ENCODE measurements around the gene SLC38A3.
"Not testable (repeated sequence)": the region's sequence is repeated elsewhere in the genome, so short reads cannot be mapped to it uniquely, and the experiment has no call there.

The SLC38A3 gene

DNA sequence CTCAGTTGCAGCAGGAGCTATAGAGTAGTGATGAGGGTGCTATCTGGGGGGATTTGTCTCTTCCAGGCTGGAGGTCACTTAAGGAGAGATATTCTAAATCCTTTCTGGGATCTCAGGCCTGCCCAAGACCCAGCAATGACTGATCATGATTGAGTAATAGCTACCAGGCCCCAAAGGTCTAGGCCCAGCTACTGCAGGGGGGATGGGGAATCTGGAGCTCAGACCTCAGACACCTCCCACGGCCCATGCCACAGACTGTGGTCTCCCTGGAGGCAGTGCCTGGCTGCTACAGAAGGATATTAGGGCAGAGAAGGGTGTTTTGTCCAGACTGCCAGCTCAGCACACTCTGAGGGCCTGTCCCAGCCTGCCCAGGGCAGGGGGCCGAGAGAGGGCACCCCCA is 6.9 kb downstream of the SLC38A3 start:
- no peak for DNase-seq

GRCh38 chr3:50212502-50212901 is 7.4 kb downstream of the SLC38A3 start:
- peak; percentile 27 for DNase-seq

DNA sequence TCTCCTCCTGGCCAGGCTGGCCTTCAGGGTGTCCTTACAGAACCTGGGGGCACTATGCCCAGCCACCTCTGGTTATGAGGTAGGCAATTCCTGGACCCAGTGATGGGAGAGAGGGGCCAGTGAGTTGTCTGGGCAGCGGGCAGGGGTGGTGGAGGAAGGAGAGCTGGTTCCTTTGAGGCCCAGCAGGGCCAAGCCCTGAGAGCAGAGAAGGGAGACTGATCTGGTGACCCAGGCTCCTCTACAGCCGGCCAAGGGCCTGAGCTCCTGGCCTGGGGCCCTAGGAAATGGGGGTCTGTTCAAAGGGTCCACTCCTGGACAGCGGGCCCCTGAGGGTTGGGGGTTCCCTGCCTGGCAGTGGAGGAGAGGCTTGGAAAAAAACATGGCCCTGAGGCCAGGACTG is 7.9 kb downstream of the SLC38A3 start:
- no peak for DNase-seq

- no peak for DNase-seq
Measured at GRCh38 chr3:50213373-50213772, 8.3 kb downstream of the SLC38A3 start.

DNA sequence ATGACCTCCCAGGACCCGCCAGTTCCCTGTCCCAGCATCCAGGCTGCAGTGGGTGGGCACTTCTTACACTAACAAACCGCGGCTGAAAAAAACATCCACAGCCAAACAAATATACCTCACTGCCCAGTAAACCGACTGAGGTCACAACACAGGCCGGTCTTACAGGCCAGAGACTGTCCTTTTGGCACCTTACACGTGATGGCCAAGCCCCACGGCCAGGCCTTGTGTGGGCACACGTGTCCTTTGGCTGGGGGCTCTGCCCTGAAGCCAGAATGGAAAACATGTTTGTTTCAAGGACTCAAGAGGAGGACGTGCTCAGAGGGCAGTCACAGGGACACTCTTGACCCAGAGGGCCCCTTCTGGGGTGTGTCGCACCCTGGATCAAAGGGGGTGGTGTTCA is 9.8 kb downstream of the SLC38A3 start:
- no peak for DNase-seq

DNA sequence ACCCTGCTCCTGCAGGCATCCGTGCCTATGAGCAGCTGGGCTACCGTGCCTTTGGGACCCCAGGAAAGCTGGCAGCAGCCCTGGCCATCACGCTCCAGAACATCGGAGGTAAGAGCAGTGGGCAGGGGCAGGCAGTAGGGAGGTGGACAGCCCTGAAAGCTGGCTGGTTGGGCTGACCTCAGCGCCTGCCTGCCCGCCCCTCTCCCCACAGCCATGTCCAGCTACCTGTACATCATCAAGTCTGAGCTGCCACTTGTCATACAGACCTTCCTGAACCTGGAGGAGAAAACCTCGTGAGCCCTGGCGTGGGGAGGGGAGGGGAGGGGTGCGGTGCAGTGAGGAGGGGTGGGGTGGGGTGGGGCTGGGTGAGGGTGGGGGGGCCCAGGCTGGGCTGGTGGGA is 10.5 kb downstream of the SLC38A3 start:
- DNase-seq, result no peak

GRCh38 chr3:50217681-50218080 is 12.6 kb downstream of the SLC38A3 start:
- no peak for DNase-seq

DNA sequence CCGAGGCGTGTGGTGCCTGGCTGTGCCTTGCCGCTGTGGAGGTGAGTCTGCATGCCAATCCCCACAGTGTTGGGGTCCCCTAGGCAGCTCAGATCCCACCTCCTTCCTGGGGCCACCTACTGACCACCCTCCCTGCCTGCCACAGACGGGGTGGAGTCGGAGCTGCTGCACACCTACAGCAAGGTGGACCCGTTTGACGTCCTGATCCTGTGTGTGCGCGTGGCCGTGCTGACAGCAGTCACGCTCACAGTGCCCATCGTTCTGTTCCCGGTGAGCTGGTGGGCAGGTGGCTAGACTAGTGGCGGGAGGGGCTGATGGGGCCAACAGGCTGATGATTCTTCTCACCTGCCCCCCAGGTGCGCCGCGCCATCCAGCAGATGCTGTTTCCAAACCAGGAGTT is 13.4 kb downstream of the SLC38A3 start:
- DNase-seq, result no peak

DNA sequence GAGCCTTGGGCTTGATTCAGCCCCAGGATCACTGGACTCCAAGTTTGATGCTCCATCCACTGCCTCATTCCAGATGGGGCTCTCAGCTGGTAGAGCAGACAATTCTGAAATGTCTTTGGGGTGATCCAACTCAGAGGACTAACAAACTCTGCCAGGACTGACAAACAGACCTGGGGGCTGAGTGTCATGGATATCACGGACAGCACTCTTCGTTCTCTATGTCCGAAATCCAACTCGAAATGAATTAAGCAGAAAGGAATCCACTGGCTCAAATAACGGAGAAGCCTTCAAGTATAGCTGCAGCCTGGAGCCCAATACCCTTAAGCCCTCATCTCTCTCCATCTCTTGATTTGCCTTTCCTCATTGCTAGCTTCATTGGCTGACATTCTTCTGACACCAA is 14.2 kb downstream of the SLC38A3 start:
- no peak for DNase-seq

DNA sequence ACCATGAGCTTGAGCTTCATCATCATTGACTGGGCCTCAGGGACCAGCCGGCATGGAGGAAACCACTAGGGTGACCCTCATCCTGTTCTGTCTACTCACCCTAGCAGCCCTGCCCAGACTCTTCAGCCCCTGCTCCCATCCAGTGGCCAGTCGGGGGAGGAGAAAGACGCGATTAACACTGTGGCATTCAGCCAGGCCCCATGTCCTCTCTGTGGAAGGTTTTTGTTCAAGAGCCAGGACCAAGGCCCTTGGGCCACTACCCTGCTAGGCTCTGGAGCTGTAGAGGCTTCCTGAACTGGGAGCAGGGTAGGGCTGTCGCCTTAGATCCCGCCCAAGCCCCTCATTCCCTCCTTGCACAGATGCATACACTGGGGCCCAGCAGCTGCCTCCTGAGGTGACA is 15.0 kb downstream of the SLC38A3 start:
- DNase-seq, result no peak

GRCh38 chr3:50221051-50221410 is 16.0 kb downstream of the SLC38A3 start:
- DNase-seq, result no peak

GRCh38 chr3:50221411-50222168 is 16.5 kb downstream of the SLC38A3 start:
- DNase-seq, result no peak

- DNase-seq, result no peak
Measured at GRCh38 chr3:50222169-50222528, 17.1 kb downstream of the SLC38A3 start.

DNA sequence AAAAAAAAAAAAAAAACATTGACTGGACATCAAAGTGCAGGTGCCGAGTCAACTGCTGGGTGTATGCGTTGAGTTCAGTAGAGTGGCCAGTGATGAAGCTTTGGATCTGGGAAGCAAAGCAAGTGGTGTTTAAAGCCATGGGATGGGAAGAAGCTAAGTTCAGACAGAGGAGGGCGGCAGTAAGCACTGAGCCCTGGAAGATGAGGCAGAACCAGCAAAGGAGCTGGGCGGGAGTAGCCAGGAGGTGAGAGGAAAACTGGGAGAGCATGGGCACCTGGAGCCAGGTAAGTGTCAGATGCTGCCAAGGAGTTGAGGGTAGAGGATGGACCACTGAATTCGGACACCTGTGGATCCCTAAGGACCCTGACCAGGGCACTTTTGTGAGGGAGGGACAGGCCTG is 19.6 kb downstream of the SLC38A3 start:
- no peak for DNase-seq

DNA sequence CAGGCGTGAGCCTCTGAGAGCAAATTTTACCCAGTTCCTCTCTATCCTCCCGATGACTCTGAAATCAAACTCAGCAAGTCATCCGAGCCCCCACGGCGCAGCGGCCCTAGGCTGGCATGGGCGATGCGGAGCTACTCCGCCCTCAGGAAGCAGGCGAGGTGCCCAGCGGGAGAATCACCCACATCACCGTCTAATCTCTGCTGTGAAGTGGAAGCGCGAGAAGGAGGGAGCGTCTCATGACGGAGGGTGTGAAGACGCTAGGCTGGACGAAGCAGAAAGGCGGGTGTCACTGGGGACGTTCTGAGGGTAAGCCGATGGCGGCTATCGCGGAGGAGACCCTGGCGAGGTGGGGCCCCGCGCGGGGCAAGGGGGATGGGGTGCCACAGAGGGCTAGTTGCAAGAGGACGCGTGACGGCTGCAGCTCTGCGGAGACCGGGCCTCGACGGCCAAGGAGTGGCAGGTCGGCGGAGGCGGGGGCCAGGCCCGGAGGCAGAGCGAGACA is 21.9 kb downstream of the SLC38A3 start:
- DNase-seq, result peak; percentile 58

DNA sequence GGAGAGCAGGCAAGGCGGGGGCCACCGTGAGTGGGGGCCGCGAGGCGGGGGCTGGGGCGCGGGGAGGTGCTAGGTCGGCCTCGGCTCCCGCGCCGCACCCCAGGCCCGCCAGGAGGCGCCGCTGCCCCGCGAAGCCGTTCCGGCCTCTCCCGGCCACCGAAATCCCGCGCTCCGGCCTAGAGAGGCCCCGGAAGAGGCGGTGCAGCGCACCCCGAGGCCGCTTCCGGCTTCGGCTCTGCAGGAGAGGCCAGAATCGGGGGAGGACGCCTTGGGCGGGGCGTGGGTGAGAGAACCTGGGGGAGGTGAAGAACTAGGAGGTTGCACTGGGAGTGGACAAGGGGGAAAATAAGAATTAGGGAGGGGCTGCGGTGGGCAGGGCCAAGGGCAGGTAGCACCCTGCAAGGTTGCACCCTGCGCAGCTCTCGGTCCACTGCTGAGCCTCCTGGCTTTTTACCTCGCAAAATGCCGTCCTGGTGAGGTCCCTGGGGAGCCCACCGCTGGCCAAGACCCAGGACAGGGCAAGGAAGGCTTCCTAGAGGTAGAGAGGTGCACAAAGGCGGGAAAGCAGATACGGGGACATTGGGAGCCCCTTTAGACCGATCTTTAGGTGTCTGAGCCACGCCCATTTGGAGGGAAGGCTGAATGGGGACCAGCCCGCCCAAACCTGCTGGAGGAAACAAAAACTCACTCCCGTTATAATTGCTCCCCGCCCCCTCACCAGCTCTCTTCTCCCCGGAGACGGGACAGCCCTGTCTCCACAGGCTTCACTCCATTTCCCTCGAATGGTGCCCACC is 22.5 kb downstream of the SLC38A3 start:
- DNase-seq, result peak; percentile 98

- DNase-seq, result not testable (repeated sequence)
Measured at GRCh38 chr3:50228184-50228763, 23.2 kb downstream of the SLC38A3 start.

GRCh38 chr3:50229490-50229889 is 24.4 kb downstream of the SLC38A3 start:
- no peak for DNase-seq

GRCh38 chr3:50230104-50230793 is 25.2 kb downstream of the SLC38A3 start:
- DNase-seq, result no peak

DNA sequence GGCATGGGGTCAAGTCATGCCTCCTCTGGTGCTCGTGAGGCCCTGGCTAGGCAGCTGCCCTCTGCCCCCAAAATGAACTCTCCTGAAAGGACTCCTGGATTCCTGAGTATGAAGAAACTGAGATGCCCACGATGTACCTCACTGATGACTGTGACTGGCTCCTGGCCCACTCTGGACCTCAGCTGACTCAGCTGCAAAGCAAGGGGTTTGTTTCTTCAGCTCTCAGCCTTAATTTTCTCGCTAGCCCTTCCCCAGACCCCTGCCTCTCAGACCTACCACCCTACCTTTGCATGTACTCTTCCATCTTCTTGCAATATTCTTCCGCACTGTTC is 25.7 kb downstream of the SLC38A3 start:
- no peak for DNase-seq

GRCh38 chr3:50231581-50231980 is 26.5 kb downstream of the SLC38A3 start:
- DNase-seq, result no peak

- DNase-seq, result no peak
Measured at GRCh38 chr3:50232303-50232702, 27.2 kb downstream of the SLC38A3 start.

- DNase-seq, result no peak
Measured at GRCh38 chr3:50233176-50233575, 28.1 kb downstream of the SLC38A3 start.
